Stimulated activated CD4-positive, alpha-beta T cell treated with anti-CD3 and anti-CD28 coated beads, Interleukin-12 subunit alpha, Interleukin-12 subunit beta, amount 100 ng/mL, for 24 hours (primary cell): Measurements from ENCODE around the gene ANAPC13.

ENCODE experiments used
- DNase-seq, 2 experiments: peaks; one replicate each; pipeline ENCODE4 v3.0.0-alpha.2; 2020; ENCODE audit warnings: low read depth in 2 of 2

ANAPC13 gene, protein sequence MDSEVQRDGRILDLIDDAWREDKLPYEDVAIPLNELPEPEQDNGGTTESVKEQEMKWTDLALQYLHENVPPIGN

DNA sequence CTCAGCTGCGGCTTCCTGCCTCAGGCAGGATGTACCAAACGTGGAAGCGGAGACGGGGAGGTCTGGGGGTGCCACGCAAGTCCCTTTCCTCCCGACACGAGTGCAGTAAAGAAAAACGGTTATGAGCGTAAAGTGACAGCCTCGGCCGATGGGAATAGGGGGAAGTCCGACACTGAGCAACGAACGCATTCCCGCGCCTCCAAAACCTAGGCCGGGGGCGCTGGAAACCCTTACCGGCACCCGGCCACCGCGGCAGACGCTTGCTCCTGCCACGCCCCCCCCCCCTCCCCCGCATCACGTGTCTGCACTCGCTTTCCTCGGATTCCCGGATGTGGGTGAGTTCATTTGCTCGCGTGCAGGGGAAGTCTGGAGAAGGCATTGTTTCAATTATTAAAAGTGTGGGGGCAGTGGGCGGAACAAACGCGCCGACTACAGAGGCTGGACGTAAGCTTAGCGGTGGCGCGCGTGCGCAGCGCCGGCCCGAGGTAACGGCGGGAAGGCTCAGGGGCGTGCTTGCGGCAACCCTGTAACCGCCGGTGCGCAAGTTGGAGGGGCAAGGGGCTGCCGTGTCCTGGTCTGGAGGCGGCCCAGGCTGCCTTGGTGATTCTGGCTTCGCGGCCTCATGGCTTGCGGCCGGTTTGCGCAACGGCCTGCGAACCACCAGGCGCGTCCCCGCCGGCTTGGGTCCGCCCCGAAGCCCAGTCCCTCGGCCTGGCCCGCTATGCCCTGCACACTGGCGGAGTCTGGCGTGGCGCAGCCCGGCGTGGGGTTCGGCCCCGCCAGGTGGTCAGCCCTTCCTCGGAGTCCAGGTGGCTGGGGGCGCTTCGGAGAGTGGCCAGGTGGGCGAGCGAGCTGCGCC, at the start of gene ANAPC13, which contains the start of gene CEP63:
ANAPC13 (minus strand) TSS at position 268 of the 859 bp plus-strand sequence. CDS start 3,081 bp downstream, outside the sequence.
CEP63 (plus strand) TSS at position 340 of the 859 bp plus-strand sequence. CDS start 9,264 bp downstream, outside the sequence.
- DNase-seq: peak; percentile 86 to 87

DNA sequence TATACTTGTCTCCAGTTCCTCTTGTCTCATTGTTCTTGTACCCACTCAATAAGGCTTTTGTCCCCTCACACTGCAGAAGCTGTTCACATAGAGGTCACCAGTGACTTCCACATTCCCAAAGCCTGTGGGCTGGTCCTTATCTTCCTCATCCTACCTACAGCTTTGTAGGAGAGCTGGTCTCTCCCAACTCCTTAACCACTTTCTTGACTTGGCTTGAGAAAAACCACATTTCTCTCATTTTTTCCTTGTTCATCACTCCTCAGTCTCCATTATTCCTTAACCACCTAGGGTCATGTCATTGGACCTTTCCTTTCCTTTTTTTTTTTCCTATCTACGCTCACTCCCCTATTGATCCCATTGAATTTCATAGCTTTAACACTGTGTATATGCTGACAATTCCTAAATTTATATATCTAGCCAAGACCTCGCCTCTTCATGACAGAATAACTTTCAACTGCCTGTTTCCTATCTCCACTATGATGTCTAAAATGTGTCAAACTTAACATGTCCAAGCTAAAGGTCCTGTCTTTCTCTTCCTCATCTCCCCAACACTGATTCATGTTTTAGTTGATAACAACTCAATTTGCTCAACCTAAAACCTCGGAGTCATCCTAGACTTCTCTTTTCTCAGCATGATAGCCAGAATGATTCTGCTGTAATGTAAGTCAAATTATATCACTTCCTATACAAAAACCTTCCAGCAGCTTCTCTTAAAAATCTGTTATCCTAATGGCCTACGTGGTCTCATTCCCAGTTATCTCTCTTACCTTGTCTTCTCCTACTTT, 49.6 kb upstream of the ANAPC13 start:
- no peak for DNase-seq

DNA sequence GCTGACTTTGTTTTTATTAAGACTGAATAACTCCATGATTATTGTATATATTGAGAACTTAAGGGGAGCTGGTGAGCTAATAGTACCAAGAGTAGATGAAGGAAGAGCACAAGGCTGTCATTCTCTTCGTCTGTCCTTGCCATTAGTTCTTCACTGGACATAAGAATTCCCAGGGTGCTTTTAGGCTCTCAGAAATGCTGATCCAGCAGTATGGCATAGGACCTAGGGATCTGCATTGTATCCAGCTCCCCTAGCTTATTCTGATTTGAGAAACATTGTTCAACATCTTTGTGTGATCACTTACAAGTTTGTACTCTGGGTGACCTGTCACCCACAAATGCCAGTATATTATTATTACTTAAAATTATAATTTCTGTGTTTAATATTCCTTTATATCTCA, 47.7 kb upstream of the ANAPC13 start:
- no peak for DNase-seq

DNA sequence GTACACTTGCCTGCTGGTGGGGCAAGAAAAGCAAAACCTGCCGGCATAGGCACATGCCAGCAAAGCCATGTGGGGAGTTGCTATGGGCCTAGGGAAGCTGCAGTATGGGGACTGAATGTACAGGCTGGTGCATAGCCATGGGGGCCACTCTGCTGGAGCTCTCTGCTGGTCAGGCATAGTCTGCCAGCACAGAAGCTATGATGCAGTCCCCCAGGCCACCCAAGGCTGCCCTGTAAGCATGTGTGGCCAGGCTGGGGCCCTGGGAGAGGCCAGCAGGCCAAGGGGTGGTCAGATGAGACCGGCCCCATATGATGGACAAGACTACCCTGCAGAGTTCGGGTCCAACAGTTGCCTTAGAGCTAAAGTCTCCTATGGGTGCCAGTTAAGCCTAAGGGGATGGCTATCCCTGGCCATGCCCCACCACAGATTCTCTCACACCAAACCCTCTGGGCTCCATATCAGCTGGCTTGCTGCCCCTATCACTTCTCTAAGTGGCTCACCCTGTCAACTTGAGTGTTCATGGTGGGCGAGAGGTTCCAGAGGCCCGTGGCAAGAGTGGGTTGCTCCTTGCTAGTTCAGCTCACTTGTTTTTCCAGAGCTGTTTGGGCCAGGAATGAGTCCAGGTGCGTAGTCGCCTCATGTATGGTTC, 41.9 kb upstream of the ANAPC13 start:
- no peak for DNase-seq

DNA sequence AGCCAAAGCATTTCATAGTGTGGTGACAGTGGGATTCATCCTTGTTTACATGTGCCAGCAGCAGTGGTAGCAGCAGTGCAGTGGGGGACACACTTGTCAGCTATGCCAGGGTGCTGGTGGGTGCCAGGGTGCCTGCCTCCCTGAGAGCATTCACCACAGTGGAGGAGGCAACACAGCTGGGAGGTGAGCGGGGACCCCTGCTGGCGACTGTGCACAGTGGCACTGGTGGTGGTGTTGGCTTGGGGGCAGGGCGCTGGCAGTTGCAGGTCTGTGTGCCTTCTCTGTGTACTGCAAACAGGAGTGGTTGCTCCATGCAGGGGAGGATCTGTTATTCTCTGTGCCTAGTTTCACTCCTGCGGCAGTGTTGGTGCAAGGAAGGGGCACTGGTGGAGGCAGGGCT, 41.3 kb upstream of the ANAPC13 start:
- DNase-seq: no peak

DNA sequence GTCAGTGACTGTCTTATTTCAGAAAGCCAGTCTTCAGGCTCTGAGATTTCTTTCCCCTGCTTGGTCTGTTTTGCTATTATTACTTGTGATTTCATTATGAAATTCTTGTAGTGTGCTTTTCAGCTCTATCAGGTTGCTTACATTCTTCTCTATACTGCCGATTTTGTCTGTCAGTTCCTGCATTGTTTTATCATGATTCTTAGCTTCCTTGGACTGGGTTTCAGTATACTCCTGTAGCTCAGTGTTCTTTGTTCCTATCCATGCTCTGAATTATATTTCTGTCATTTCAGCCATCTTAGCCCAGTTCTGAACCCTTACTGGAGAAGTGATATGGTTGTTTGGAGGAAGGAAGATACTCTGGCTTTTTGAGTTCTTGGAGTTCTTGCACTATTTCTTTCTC, 40.5 kb upstream of the ANAPC13 start:
- DNase-seq: no peak

DNA sequence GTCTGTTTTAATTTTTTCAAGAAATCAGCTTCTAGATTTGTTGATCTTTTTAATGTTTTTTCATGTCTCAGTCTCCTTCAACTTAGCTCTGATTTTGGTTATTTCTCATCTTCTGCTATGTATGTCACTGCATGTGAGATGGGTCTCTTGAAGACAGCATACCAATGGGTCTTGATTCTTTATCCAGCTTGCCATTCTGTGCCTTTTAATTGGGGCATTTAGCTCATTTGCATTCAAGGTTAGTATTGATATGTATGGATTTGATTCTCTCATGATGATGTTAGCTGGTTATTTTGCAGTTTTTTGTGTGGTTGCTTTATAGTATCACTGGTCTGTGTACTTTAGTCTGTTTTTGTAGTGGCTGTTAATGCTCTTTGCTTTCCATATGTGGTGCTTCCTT, 39.5 kb upstream of the ANAPC13 start:
- no peak for DNase-seq

DNA sequence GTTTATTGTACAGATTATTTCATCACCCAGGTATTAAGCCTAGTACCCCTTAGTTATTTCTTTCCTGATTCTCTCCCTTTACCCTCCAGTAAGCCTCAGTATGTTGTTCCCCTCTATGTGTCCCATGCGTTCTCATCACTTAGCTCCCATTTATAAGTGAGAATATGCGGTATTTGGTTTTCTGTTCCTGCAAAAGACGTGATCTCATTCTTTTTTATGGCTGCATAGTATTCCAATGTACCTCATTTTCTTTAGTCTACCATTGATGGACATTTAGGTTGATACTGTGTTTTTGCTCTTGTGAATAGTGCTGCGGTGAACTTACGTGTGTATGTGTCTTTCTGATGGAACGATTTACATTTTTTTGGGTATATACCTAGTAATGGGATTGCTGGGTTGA, 36.8 kb upstream of the ANAPC13 start:
- no peak for DNase-seq

DNA sequence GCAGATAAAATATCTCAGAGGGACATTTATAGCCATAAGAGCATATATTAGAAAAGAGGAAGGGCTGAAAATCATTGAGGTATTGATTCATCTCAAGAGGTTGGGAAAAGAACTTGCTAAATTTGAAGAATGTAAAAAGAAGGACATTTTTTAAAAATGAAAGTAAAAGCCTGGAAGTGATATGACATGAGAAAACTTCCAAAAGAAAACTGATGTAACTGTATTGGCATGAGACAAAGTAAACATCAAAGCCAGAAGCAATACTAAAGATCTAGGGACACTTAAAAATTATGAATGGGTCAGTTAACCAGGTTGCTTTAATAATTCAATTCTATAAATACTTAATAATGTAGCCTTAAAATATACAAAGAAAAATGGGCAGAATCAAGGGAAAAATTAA, 32.0 kb upstream of the ANAPC13 start:
- no peak for DNase-seq

DNA sequence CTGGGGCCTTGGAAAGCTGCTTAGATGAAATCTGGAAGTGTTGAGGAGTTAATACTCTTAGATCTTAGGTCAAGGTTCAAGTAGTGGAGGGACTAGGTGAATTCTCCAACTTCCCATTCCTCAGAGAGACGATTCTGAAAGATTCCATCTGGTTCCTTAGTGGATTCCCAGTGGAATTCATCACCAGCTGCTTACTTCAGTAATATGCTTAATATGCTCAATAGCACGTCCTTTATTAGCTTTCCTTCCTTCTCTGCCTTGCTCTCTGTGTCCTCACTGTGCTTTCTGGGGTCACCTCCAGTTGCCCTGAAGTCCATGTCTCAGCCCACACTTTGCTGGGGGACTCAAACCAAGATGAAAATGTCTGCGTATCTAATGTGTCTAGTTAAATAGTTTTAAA, 31.1 kb upstream of the ANAPC13 start:
- DNase-seq: no peak

DNA sequence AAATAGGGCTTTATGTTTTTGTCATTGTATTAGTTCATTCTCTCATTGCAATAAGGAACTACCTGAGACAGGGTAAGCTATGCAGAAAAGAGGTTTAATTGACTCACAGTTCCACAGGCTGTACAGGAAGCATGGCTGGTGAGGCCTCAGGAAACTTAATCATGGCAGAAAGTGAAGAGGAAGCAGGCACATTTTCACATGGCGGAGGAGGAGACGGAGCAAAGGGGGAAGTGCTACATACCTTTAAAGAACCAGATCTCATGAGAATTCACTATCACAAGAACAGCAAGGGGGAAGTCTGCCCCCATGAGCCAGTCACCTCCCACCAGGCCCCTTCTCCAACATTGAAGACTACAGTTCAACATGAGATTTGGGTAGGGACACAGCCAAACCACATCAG, 25.7 kb upstream of the ANAPC13 start:
- DNase-seq: no peak

DNA sequence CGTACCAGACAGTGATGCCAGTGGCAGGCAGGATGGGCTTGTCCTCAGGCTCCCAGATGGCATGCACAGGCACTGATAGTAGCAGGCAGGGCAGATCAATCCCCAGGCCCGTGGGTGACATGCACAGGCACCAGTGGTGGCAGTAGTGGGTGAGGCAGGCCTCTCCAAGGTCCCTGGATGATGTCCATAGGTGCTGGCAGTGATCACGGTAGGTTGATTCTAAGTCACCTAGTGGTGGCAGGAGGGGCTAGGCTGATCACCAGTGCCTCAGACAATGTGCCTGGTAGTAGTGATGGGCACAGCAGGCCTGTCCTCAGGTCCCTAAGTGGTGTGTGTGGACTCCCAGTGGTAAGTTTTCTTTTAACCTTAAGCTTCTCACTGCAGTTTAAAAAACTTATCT, 19.7 kb upstream of the ANAPC13 start:
- no peak for DNase-seq

DNA sequence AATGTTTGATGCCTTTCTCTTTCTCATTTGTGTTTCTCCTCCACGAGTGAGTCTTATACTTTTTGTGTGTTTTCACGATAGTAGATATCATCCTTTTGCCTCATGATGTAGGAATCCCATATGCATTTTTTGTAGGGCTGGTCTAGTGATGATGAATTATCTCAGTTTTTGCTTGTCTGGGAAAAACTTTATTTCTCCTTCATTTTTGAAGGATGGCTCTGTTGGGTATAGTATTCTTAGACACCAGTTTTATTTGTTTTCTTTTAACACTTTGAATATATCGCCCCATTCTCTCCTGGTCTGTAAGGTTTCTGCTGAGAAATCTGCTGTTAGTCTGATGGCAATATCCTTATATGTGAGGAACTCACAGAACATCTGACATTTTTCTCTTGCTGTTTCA, 18.3 kb upstream of the ANAPC13 start:
- no peak for DNase-seq

DNA sequence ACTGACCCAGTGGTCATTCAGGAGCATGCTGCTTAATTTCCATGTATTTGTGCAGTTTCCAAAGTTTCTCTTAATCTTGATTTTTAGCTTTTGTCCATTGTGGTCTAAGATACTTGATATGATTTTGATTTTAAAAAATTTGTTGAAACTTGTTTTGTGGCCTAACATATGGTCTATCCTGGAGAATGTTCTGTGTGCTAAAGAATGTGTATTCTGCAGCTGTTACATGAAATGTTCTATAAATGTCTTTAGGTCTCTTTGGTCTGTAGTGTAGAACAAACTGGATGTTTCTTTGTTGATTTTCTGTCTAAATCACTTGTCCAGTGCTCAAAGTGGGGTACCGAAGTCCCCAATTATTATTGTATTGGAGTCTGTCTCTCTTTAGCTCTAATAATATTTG, 17.5 kb upstream of the ANAPC13 start:
- no peak for DNase-seq

DNA sequence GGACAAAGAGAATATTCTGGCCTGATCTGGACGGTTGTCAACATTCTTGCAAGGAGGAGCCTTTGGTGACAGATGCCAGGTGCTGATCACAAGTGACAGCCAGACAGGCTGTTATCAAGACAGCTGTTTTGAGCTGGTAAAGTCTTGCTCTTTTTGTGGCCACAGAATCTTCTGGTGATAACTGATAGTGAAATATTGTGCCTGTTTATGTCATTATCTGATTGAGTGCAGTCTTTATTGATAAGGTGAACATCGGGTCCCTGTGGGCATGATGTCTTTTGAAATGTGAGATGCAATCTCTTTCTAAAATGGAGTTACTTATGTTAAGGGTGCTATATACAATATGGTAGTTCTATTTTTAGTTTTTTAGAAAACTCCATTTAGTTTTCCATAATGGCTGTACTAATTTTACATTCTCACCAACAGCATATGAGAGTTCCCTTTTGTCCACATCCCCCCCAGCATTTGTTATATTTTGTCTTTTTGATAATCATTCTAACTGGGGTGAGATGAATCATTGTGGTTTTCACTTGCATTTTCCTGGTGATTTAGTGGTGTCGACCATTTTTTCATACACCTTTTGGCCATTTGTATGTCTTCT, 10.8 kb upstream of the ANAPC13 start:
- no peak for DNase-seq

DNA sequence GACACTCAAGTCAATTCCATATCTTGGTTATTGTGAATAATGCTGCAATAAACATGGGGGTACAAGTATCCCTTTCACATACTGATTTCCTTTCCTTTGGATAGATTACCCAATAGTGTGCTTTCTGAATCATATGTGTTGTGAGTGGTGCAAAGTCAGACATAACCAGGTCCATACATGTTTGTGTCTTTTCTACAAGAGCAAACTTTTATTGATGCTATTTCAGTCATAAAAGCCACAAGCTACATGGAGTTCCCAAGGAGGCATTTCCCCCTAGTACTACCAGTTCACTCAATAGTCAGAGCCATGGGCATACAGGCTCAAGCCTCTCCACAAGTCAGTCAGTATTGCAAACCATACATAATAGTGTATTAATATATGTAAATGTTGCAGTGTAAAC, 10.2 kb upstream of the ANAPC13 start:
- DNase-seq: no peak

DNA sequence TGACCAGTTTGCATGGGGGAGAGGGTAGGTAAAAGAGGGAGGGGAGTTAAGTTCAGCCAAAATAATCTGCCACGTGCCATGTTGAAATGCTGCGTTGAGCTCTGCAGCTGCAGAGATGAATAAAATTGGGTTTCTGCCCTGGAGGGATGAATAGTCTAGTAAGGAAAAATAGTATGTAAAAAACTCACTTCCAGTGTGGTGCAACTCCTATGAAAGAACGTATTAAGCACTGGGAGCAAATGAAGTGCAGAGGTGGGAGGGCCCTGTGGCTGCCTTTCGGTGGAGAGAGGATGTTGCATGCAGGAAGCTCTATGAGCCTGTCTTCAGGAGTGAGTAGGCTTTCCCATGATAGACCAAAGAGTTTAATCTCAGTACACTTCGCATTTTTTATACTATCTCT, 8.7 kb upstream of the ANAPC13 start:
- no peak for DNase-seq

DNA sequence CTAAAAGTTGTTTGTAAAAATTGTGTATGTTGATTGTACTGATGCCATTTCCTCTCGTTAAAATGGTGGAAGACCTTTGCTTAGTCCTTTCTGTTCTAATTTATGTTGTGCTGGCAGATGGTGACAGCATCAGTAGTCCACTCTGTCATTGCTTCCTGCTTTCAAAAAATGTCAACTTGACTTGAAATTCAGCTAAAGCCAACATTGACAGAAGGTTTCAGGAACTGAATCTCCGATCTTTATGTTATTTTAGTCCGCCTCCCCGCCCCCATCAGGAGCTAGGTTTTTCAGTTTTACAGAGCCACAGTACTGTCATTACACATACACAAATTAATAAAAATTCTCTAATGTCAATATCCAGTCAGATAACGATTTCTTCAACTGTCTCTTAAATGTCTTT, 1.6 kb upstream of the ANAPC13 start:
- no peak for DNase-seq

DNA sequence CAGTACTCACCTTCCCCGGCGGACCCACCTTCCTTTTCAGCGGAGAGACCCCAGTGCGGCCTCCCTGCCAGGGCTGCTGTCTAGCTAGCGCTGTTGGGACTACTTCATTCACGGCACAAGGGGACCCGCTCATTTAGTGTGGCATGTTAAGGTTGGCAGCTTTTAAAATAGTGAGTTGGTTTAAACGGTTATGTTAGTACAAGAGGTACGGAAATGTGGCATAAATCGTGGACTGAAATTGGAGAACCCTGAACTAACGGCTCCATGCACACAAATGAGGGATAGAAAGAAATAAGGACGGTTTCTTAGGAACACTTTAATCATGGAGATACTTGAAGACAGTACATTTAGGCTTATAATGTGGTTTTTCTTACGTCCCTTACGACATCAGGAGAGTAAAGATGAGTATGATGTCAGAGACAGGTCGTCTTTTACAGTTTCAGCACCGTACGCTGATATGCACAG, 824 bp upstream of the ANAPC13 start:
- no peak for DNase-seq

DNA sequence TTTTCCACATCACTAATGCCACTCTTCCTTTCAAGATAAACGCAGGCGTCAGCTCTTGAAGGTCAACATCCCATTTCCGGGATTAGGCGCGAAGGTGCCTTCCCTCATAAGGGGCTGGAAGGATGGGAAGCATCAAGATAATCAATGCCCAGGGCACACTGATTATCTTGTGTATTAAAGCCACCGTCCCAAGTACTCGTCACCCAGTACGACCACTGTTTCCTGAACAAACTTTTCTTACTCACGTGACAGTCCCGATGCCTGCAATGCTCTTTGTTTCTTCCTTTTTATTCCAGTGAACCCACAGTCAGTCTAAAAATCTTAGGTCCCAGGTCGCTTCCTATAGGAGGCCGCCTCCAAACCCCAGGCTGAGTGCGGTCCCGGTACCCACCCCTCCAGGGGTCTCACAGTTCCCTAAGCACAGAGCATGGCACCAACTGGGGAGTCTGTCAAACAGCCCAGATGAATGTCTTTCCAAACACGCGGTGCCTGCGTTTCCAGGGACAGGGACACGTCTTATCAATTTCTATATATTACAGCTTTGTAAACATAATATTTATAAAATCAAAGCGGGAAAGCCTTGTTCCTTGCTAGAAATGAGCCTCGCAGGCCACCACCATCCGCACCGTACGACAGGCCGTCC, 589 bp downstream of the ANAPC13 start:
- DNase-seq: peak in 1 of 2 experiments; percentile 83

DNA sequence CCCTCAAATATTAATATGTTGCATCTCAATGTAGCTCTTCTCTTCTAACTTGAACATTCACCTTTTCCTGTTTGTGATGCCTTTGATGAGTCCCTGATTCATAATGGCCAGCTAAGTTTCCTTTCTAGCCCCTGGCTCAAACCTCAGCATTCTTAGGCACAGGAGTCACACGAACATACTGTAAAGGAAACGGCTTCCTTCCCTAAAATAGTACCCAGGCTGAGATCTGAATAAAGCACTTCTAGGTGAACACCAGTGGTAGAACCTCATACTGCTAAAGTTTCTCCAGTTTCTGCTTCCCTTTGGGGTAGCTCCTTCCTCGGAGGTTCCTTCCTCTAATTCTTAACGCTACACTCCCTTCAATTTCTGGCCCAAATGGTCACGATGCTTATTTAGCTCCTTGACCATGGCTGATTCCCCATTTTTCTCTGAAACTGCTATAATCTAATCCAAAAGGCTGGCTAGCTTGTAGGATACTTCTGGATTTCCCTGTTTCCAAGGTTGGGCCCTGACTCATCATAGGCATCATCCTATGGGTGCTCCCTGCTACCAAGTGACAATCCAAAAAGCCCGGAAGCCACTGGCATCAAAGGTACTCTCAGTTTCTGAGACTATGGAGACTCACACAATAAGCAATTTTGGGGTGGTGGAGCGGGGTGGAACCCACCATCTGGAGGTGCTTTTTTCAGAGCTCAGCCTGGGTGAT, 2.4 kb downstream of the ANAPC13 start:
- DNase-seq: no peak
